RWPE1 (cell line): ENCODE data around the gene PPP2R5B.
A peak's percentile ranks its signal among the peaks of the same experiment; 100 is the strongest.

Source experiments
- CTCF ChIA-PET: fragments of 350-600 bp; sonication (Branson Sonifier 250); formaldehyde crosslinking; extraction: SDS; loops from one replicate; lab custom pipeline; 2021; lab: Yijun Ruan, JAX
- POLR2A ChIA-PET: fragments of 400-600 bp; formaldehyde crosslinking; extraction: SDS; loops from one replicate; lab custom pipeline; 2020; ENCODE audit warnings: antibody characterized with exemption; ENCODE audit not compliant: low non-redundant PET; lab: Yijun Ruan, JAX
- DNase-seq: peaks from one replicate; pipeline ENCODE4 v3.0.0; 2012; ENCODE audit warnings: low spot score
- H3K27ac ChIP-seq: fragments of 450-650 bp; 2 replicates; pipeline ENCODE4 v1.5.1; 2017
- TF ChIP-seq, protein P1 (sequence below): fragments of 450-650 bp; conservative IDR thresholded peaks from 2 replicates; pipeline ENCODE4 v1.5.1; 2017; ENCODE audit warnings: low read depth, mild to moderate bottlenecking

PPP2R5B gene

DNA sequence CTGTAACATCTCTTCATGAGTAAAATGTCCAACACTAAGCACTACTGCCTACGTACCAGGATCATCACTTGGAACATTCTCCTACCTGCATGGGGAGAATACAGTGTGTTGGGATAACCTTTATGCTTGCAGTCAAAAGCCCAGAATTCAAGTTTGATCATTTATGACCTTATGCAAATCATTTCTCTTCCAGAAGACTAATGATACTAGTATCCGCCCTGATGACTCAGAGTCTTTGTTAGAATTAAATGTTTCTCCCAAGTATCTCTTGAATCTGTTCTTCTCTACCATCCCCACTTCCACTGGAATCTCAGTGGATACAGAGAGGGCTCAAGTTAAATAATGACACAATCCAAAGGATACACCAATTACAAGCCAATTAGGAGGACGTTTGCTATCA is 35.0 kb downstream of the PPP2R5B start:
- CTCF ChIA-PET: no interaction called here
- no peak overlapping the region for H3K27ac ChIP-seq
- DNase-seq: no peak
- TF ChIP-seq, protein P1, sequence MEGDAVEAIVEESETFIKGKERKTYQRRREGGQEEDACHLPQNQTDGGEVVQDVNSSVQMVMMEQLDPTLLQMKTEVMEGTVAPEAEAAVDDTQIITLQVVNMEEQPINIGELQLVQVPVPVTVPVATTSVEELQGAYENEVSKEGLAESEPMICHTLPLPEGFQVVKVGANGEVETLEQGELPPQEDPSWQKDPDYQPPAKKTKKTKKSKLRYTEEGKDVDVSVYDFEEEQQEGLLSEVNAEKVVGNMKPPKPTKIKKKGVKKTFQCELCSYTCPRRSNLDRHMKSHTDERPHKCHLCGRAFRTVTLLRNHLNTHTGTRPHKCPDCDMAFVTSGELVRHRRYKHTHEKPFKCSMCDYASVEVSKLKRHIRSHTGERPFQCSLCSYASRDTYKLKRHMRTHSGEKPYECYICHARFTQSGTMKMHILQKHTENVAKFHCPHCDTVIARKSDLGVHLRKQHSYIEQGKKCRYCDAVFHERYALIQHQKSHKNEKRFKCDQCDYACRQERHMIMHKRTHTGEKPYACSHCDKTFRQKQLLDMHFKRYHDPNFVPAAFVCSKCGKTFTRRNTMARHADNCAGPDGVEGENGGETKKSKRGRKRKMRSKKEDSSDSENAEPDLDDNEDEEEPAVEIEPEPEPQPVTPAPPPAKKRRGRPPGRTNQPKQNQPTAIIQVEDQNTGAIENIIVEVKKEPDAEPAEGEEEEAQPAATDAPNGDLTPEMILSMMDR: no peak
- POLR2A ChIA-PET: no interaction called here

DNA sequence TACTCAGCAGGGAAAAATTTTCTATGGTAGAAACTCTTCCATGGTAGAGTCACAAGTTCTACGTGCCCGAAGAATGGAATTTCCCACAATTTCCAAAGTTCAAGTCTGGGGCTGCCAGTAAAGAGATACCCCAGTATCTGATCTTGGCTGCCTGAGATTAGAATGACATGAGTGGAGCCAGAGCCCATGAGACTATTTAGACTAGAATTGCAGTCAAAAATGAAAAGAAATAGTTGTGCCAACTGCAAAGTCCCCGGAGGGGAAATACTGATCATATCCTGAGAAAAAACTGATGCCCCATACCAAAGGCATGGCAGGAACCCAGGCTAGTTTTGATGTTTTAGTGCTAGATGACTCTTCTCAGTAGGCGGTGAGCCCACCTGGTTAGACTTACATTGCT is 36.2 kb downstream of the PPP2R5B start:
- POLR2A ChIA-PET: no interaction called here
- DNase-seq: no peak
- H3K27ac ChIP-seq: no peak overlapping the region
- CTCF ChIA-PET: no interaction called here
- TF ChIP-seq, protein P1: no peak

DNA sequence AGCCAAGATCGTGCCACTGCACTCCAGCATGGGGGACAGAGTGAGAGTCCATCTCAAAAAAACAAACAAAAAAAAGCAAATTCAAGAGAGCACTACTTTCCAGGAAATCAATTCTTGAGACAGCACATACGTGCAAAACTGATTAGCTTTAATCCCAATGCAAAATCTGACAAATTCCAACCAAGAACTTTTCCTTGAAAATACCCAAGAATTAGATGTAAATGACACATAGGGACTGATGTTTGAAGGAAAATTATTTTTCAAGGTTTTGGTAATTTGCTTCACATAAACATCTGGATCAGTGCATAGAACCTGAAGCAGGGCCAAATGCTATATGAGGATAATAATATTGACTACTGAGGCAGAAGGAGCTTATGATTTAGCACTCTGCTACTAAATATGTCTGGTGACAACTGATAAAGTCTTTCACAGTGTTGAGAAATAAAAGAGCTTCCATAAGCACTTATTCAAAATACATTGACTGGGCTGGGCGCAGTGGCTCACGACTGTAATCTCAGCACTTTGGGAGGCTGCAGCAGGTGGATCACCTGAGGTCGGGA is 38.7 kb downstream of the PPP2R5B start:
- no peak overlapping the region for H3K27ac ChIP-seq
- DNase-seq: no peak
- CTCF ChIA-PET: no interaction called here
- POLR2A ChIA-PET: no interaction called here
- TF ChIP-seq, protein P1: no peak

DNA sequence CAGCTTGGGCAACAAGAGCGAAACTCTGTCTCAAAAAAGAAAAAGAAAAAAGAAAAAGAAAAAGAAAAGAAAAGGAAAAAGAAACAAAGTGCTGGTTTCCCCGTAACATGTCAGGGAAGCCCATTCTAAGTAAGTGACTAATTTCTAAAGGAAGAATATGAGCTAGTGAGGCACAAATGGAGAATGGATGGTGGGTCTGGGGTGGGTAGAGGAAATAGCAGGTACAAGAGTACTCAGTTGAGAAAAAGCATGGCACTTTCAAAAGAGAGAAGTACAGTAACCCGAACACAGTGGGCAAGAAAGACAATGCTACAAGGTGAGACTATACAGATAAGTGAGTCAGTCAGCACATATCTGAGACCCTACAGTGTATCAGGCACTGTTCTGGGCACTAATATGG is 42.9 kb downstream of the PPP2R5B start:
- CTCF ChIA-PET: no interaction called here

DNA sequence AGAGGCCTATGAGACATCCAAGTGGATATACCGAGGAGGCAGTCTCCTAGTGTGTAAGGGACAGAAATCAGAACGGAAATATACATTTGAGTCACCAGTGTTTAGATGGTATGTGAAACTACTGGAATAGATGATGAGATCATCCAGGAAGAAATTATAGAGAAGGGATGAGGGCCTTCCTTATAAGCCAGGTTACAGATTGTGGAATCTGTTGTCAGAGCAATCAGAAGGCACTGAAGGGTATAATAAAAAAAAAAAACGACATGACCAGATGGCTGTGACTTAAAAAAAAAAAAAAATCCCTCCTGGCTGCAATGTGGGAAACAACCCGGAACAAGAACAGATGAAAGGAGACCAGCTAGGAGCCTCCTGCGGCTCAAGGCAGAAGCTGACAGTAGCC is 44.7 kb downstream of the PPP2R5B start:
- TF ChIP-seq, protein P1: no peak
- ChIA-PET POLR2A (interaction anchor here (0.6 kb wide), 1 partner anchor 639 kb away, joined by 3 read pairs; no protein-coding TSS in a partner anchor), CTCF (interaction anchor here (0.7 kb wide), 1 partner anchor 29 kb away, joined by 3 read pairs; no protein-coding TSS in a partner anchor)
- H3K27ac ChIP-seq: peak overlapping the region; percentile 96
- DNase-seq: peak; percentile 67

More for the DNA sequence above, 42.9 kb downstream of the PPP2R5B start:
- TF ChIP-seq, protein P1: no peak
- H3K27ac ChIP-seq: no peak overlapping the region
- POLR2A ChIA-PET: no interaction called here
- no peak for DNase-seq

DNA sequence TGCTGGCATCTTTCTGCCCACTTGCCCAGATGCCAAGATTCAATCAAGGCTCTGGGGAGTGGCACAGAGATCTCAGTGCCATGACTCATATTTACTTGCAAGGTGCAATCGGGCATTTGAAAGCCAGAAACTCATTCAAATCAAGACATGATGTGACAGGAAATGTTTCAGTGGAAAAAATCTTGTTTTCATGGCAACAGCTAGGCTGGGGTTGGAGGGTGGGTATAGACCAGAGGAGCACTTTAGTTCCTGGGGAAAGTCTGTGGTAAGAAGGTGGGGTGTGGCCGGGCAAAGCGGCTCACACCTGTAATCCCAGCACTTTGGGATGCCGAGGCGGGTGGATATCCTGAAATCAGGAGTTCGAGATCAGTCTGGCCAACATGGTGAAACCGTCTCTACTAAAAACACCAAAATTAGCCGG is 46.3 kb downstream of the PPP2R5B start:
- H3K27ac ChIP-seq: peak overlapping the region; percentile 96
- CTCF ChIA-PET: interaction anchor here (0.7 kb wide), 1 partner anchor 44 kb away, joined by 3 read pairs; the partner anchor contains the start of gene ARL2
- TF ChIP-seq, protein P1: no peak
- POLR2A ChIA-PET: no interaction called here
- peak; percentile 89 for DNase-seq
